Skin of body (tissue), 2 donors: ENCODE data around the gene TXNDC9. TPM values are rescaled to one million over a fixed set of nuclear protein-coding genes. Genes with fewer than 3 reads are reported as not detected.
"Not testable (repeated sequence)": the region's sequence is repeated elsewhere in the genome, so short reads cannot be mapped to it uniquely, and the experiment has no call there.

Experiments used
- DNase-seq: peaks from one replicate; lab custom pipeline; 2025; lab: John Stamatoyannopoulos, UW
- total RNA-seq: library from RNA; depleted of rRNA; stranded (reverse); fragments of >200 nt; gene quantifications from one replicate; pipeline ENCODE4 v1.2.3, GENCODE V29; 2014

TXNDC9 gene
- 28.8 TPM for total RNA-seq

GRCh38 chr2:99335911-99336803 is at the start of gene TXNDC9:
TXNDC9 (minus strand) TSS chr2:99336333; CDS start chr2:99333210, 3,123 bp downstream.
- peak; percentile 98 for DNase-seq

- no peak for DNase-seq
Measured at GRCh38 chr2:99382143-99382542, 46.0 kb upstream of the TXNDC9 start.

GRCh38 chr2:99380376-99381010 is 44.4 kb upstream of the TXNDC9 start:
- DNase-seq = no peak

GRCh38 chr2:99377879-99378278 is 41.7 kb upstream of the TXNDC9 start:
- no peak for DNase-seq

GRCh38 chr2:99376254-99376864 is 40.2 kb upstream of the TXNDC9 start:
- no peak for DNase-seq

GRCh38 chr2:99374747-99375146 is 38.6 kb upstream of the TXNDC9 start:
- DNase-seq = no peak

GRCh38 chr2:99373144-99373543 is 37.0 kb upstream of the TXNDC9 start:
- DNase-seq = no peak

- DNase-seq = not testable (repeated sequence)
Measured at GRCh38 chr2:99368854-99369253, 32.7 kb upstream of the TXNDC9 start.

GRCh38 chr2:99365661-99366060 is 29.5 kb upstream of the TXNDC9 start:
- DNase-seq = no peak

GRCh38 chr2:99356853-99357252 is 20.7 kb upstream of the TXNDC9 start:
- no peak for DNase-seq

- DNase-seq = not testable (repeated sequence)
Measured at GRCh38 chr2:99354825-99355224, 18.7 kb upstream of the TXNDC9 start.

GRCh38 chr2:99354070-99354469 is 17.9 kb upstream of the TXNDC9 start:
- DNase-seq = no peak

- no peak for DNase-seq
Measured at GRCh38 chr2:99350194-99350593, 14.1 kb upstream of the TXNDC9 start.

- DNase-seq = no peak
Measured at GRCh38 chr2:99348173-99348572, 12.0 kb upstream of the TXNDC9 start.

- DNase-seq = no peak
Measured at GRCh38 chr2:99346218-99346617, 10.1 kb upstream of the TXNDC9 start.

- DNase-seq = not testable (repeated sequence)
Measured at GRCh38 chr2:99345446-99345845, 9.3 kb upstream of the TXNDC9 start.

- no peak for DNase-seq
Measured at GRCh38 chr2:99342536-99342935, 6.4 kb upstream of the TXNDC9 start.

GRCh38 chr2:99340669-99341236 is 4.6 kb upstream of the TXNDC9 start:
- DNase-seq = no peak

GRCh38 chr2:99338029-99338585 is 2.0 kb upstream of the TXNDC9 start:
- DNase-seq = no peak

GRCh38 chr2:99337113-99338028 is 1.2 kb upstream of the TXNDC9 start, which contains the start of gene EIF5B:
EIF5B (plus strand) TSS chr2:99337389; CDS start chr2:99337555, 166 bp downstream.
- DNase-seq = peak; percentile 91

GRCh38 chr2:99336804-99337112 is 625 bp upstream of the TXNDC9 start:
- peak; percentile 85 for DNase-seq
